GM18505 (cell line): ENCODE results near the gene TMEM258.

Experiments used
- ATAC-seq: cut with Tn5 transposase; IDR thresholded peaks from one replicate; pipeline ENCODE4 v1.9.1; 2021; ENCODE audit not compliant: unreplicated experiment
- POLR2A ChIP-seq: IDR thresholded peaks from 4 replicates; pipeline ENCODE4 v1.6.1; 2011; ENCODE audit warnings: borderline replicate concordance; ENCODE audit not compliant: insufficient read depth, insufficient read length; ENCODE audit errors: extremely low read depth

The TMEM258 gene

DNA sequence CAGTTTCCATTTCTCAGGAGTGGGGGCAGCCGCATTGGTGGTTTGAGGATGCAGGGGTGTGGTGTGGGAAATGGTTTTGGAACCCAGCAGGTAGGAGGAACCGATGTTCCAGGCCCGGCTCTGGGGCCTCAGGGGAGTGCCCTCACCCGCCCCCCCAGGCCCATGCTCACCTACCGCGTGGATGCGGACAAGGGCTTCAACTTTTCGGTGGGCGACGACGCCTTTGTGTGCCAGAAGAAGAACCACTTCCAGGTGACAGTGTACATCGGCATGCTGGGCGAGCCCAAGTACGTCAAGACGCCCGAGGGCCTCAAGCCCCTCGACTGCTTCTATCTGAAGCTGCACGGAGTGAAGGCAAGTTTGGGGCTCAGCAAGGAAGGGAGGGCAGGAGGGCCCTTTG, 18.6 kb downstream of the TMEM258 start:
- TF ChIP-seq POLR2A: no peak
- no peak for ATAC-seq

- no peak for TF ChIP-seq POLR2A
- ATAC-seq: no peak
These were observed 19.0 kb downstream of the TMEM258 start for GRCh38 chr11:61773356-61773755.

- ATAC-seq: no peak
- no peak for TF ChIP-seq POLR2A
These were observed 20.4 kb downstream of the TMEM258 start for GRCh38 chr11:61771985-61772455.

GRCh38 chr11:61771195-61771894, 21.1 kb downstream of the TMEM258 start:
- TF ChIP-seq POLR2A: no peak
- ATAC-seq: no peak

DNA sequence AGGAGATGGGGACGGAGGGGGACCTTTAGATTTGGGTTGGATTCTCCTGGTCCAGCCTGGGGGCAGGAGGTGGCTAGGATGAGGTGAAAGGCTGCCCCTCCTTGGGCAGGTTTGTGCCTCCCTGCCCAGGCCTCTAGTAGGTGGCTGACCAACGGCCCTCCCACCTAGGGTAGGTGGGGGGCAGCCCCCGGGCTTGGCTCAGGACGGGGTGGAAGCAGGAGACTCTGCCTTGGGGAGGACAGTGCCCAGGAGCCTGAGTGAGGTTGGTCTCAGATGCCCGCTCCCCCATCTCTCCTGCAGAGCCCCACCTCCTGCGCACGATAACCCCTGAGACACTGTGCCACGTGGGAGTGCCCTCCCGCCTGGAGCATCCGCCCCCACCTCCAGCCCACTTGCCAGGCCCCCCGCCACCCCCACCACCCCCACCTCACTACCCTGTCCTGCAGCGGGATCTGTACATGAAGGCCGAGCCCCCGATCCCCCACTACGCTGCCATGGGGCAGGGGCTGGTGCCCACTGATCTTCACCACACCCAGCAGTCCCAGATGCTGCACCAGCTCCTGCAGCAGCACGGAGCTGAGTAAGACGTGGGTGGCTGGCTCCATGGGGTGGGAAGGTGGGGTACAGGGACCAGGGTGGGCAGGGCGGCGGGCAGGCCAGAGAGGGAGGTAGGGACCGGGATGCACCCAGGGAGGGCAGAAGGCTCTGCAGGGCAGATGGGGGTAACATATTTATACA, 22.3 kb downstream of the TMEM258 start:
- no peak for TF ChIP-seq POLR2A
- no peak for ATAC-seq

- ATAC-seq: no peak
- TF ChIP-seq POLR2A: no peak
These were observed 23.1 kb downstream of the TMEM258 start for GRCh38 chr11:61769169-61769920.

GRCh38 chr11:61768376-61769076, 23.9 kb downstream of the TMEM258 start:
- TF ChIP-seq POLR2A: no peak
- no peak for ATAC-seq

DNA sequence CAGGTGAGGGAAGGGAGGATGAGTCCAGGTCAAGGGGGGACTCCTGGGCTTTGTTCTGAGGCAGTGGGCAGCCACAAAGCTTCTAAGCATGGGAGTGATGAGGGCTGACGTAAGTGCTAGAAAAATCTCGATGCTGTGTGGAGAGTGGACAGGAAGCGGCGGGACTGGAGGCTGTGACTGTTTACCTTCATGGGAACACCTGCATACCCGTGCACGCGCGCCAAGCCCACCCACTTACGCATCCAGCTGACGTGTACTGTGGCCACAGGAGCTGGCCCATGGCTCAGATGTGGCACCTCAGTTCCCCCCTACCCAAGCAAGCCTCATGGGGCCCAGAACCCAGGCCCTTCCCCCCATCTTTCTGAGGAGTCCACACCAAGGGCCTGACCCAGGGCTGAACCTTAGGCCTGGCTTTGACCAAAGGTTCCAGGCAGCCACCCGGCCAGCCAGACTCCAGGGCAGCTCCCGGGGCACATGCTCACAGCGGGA, 26.0 kb downstream of the TMEM258 start:
- no peak for TF ChIP-seq POLR2A
- no peak for ATAC-seq

GRCh38 chr11:61765550-61766253, 26.7 kb downstream of the TMEM258 start:
- ATAC-seq: no peak
- no peak for TF ChIP-seq POLR2A

DNA sequence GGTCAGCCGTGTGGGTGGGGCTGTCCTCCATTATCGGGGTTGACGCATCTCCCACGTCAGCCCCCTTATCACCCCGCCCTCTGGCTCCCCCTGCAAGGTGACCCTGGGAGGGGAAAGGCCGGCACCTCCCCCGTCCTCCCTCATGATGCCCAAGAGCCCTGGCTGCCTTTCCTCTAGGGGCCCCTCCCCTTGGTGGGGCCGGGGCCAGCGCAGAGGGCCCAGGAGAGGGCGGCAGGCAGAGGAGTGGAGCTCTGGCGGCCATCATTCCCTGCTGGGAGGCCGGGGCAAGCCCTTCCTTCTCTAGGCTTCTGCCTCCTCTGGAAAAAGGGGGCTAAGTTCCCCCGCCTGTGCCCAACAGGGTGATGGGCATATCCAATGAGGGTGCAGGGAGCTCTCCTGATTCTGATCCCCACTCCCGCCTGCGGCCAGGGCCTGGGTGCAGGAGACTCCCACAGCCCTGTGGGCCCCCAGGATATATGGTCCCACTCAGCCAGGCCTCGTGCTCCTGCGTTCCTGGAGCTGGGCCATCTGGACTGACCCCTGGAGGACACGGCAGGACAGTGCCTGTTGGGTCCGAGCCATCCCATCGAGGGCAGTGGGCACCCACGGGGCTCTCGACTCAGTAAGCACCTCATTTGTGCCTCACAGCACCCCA, 27.7 kb downstream of the TMEM258 start:
- TF ChIP-seq POLR2A: no peak
- ATAC-seq: no peak

- ATAC-seq: no peak
- no peak for TF ChIP-seq POLR2A
These were observed 28.3 kb downstream of the TMEM258 start for GRCh38 chr11:61763930-61764605.
